Keratinocyte (primary cell): Measurements from ENCODE around the gene ERVK3-1. TPM values are rescaled to one million over a fixed set of nuclear protein-coding genes. Genes with fewer than 3 reads are reported as not detected.

ENCODE experiments used
- DNase-seq: peaks from one replicate; pipeline ENCODE4 v3.0.0-alpha.2; 2011; ENCODE audit warnings: low read depth, missing footprints, low spot score
- FAIRE-seq: peaks from 2 replicates; lab custom pipeline; 2011; peaks lifted over from hg19 to GRCh38; lab: Jason Lieb, UNC
- H2AFZ ChIP-seq: 2 replicates; pipeline ENCODE4 v1.6.0; 2012; ENCODE audit warnings: low read length, control low read depth, inconsistent platforms; ENCODE audit not compliant: control insufficient read depth
- H3K27ac ChIP-seq: 2 replicates; pipeline ENCODE4 v1.5.1; 2011; ENCODE audit warnings: low read length; ENCODE audit not compliant: control insufficient read depth, insufficient read depth
- H3K27me3 ChIP-seq: 3 replicates; pipeline ENCODE4 v1.6.0; 2011; ENCODE audit warnings: low read length; ENCODE audit not compliant: control insufficient read depth, insufficient read depth; ENCODE audit errors: extremely low read depth
- H3K36me3 ChIP-seq, 2 experiments: 2 replicates in 1 of 2; 3 replicates in 1 of 2; pipeline ENCODE4 v1.5.1; 2011; ENCODE audit warnings: low read length in 2 of 2, mild to moderate bottlenecking in 1 of 2; ENCODE audit not compliant: control insufficient read depth in 2 of 2, insufficient read depth in 2 of 2; ENCODE audit errors: extremely low read depth in 1 of 2
- H3K4me1 ChIP-seq: 3 replicates; pipeline ENCODE4 v1.5.1; 2011; ENCODE audit warnings: low read length; ENCODE audit not compliant: control insufficient read depth, insufficient read depth; ENCODE audit errors: extremely low read depth
- H3K4me2 ChIP-seq: 3 replicates; pipeline ENCODE4 v1.6.0; 2011; ENCODE audit warnings: low read depth, low read length; ENCODE audit not compliant: control insufficient read depth, insufficient read depth; ENCODE audit errors: extremely low read depth
- H3K4me3 ChIP-seq, 3 experiments: fragments of 200-600 bp in 1 of 3; sonication (generic) in 1 of 3; 2 replicates in 2 of 3; 3 replicates in 1 of 3; pipeline ENCODE4 v1.5.1; 2011 to 2016; ENCODE audit warnings: low read length in 3 of 3, mild to moderate bottlenecking in 3 of 3, control low read depth in 2 of 3, inconsistent platforms in 1 of 3, low read depth in 1 of 3, mixed read lengths in 1 of 3, mixed run types in 1 of 3, moderate library complexity in 1 of 3; ENCODE audit not compliant: control insufficient read depth in 2 of 3, insufficient read depth in 2 of 3; ENCODE audit errors: extremely low read depth in 1 of 3
- H3K79me2 ChIP-seq: 2 replicates; pipeline ENCODE4 v1.6.0; 2012; ENCODE audit warnings: low read length; ENCODE audit not compliant: control insufficient read depth, insufficient read depth
- H3K9ac ChIP-seq: 3 replicates; pipeline ENCODE4 v1.6.0; 2011; ENCODE audit warnings: low read length; ENCODE audit not compliant: control insufficient read depth, insufficient read depth; ENCODE audit errors: extremely low read depth
- H3K9me1 ChIP-seq: 3 replicates; pipeline ENCODE4 v1.6.0; 2011; ENCODE audit warnings: low read length; ENCODE audit not compliant: control insufficient read depth, insufficient read depth; ENCODE audit errors: extremely low read depth
- H3K9me3 ChIP-seq: 2 replicates; pipeline ENCODE4 v1.5.1; 2012; ENCODE audit warnings: low read depth, low read length; ENCODE audit not compliant: control insufficient read depth
- H4K20me1 ChIP-seq: 3 replicates; pipeline ENCODE4 v1.6.0; 2011; ENCODE audit warnings: low read length; ENCODE audit not compliant: control insufficient read depth, insufficient read depth; ENCODE audit errors: extremely low read depth
- EZH2 ChIP-seq: IDR thresholded peaks from one replicate; pipeline ENCODE4 v1.6.1; 2012; ENCODE audit warnings: inconsistent platforms, mild to moderate bottlenecking, low read length, moderate library complexity
- dilution Hi-C: fragments of 300-500 bp; cut with MboI; formaldehyde crosslinking; loops from one replicate; pipeline ENCODE4 v1.7.0; 2020; ENCODE audit warnings: low sequenced_read_pairs; ENCODE audit not compliant: extremely low pct_ligation_motif_present
- polyA plus RNA-seq, 5 experiments: library from polyadenylated mRNA; depleted of rRNA in 3 of 5; stranded (reverse) in 3 of 5; stranded (forward) in 1 of 5; unstranded in 1 of 5; fragments of >200 nt; gene quantifications; 1 replicate in 1 of 5; 2 replicates in 3 of 5; 3 replicates in 1 of 5; pipeline versions ENCODE4 v1.2.1 to v1.2.3, GENCODE V29; 2011 to 2012; ENCODE audit warnings: missing spikeins in 2 of 5, low read depth in 1 of 5, low replicate concordance in 1 of 5
- TF ChIP-seq, protein P1 (sequence below), 3 experiments: IDR thresholded peaks in 1 of 3; conservative IDR thresholded peaks in 1 of 3; optimal IDR thresholded peaks in 1 of 3; 2 replicates in 2 of 3; 3 replicates in 1 of 3; pipeline versions ENCODE3 to v1.5.1; 2011; ENCODE audit warnings: low read length in 3 of 3, mild to moderate bottlenecking in 3 of 3, moderate library complexity in 2 of 3, control low read depth in 1 of 3, inconsistent platforms in 1 of 3; ENCODE audit not compliant: insufficient read depth in 2 of 3; ENCODE audit errors: extremely low read depth in 1 of 3

Gene ERVK3-1
- polyA plus RNA-seq, 1 donor (not counting 4 experiments of a cell fraction or from before 2014, with no cell fraction given) = 48.6 TPM

DNA sequence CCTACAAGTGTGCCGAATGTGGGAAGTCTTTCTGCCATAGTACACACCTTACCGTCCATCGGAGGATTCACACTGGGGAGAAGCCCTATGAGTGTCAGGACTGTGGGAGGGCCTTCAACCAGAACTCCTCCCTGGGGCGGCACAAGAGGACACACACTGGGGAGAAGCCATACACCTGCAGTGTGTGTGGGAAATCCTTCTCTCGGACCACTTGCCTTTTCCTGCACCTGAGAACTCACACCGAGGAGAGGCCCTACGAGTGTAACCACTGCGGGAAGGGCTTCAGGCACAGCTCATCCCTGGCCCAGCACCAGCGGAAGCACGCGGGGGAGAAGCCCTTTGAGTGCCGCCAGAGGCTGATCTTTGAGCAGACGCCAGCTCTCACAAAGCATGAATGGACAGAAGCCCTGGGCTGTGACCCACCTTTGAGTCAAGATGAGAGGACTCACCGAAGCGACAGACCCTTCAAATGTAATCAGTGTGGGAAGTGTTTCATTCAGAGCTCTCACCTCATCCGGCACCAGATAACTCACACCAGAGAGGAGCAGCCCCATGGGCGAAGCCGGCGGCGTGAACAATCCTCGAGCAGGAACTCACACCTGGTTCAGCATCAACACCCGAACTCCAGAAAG is 10.3 kb upstream of the ERVK3-1 start:
- H3K36me3 ChIP-seq = peaks cover 17 to 36% of the 10 kb centered on the region in 2 experiments
- no peak for FAIRE-seq
- dilution Hi-C loops = no loop called here

DNA sequence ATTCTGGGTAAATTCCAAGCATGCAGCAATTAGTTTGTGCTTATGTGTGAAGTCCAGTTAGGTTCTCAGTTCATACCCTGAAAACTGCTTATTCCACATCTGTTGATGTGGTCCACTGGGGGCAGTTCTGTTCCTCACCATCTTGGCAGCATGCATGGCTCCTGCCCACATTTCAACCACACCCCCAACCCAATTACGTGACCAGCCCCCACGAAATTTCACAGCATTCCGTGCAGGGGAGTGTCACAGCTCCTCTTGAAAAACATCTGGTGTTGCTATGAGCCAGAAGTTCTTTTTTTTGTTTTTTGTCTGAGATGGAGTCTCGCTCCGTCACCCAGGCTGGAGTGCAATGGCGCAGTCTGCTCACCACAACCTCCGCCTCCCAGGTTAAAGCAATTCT is 9.1 kb upstream of the ERVK3-1 start:
- Histone ChIP-seq H3K9ac (no peak overlapping the region), H3K9me1 (no peaks in the 10 kb centered on the region), H3K4me3 (no peak overlapping the region), H3K4me2 (no peak overlapping the region), H4K20me1 (no peaks in the 10 kb centered on the region), H3K27me3 (no peaks in the 10 kb centered on the region), H3K79me2 (peaks cover 7% of the 10 kb centered on the region), H3K27ac (no peak overlapping the region), H2AFZ (no peak overlapping the region), H3K36me3 (peaks cover 24 to 32% of the 10 kb centered on the region in 2 experiments), H3K9me3 (peaks cover 13% of the 10 kb centered on the region), H3K4me1 (no peaks in the 10 kb centered on the region)
- DNase-seq = no peak
- dilution Hi-C loops = no loop called here
- TF ChIP-seq EZH2 = no peak
- TF ChIP-seq, protein P1, sequence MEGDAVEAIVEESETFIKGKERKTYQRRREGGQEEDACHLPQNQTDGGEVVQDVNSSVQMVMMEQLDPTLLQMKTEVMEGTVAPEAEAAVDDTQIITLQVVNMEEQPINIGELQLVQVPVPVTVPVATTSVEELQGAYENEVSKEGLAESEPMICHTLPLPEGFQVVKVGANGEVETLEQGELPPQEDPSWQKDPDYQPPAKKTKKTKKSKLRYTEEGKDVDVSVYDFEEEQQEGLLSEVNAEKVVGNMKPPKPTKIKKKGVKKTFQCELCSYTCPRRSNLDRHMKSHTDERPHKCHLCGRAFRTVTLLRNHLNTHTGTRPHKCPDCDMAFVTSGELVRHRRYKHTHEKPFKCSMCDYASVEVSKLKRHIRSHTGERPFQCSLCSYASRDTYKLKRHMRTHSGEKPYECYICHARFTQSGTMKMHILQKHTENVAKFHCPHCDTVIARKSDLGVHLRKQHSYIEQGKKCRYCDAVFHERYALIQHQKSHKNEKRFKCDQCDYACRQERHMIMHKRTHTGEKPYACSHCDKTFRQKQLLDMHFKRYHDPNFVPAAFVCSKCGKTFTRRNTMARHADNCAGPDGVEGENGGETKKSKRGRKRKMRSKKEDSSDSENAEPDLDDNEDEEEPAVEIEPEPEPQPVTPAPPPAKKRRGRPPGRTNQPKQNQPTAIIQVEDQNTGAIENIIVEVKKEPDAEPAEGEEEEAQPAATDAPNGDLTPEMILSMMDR (optimal IDR thresholded peaks at IDR 0.05 in 1 of 3, IDR thresholded peaks at IDR 0.05 in 1 of 3, conservative IDR thresholded peaks at IDR 0.05 in 1 of 3; ENCODE audit: extremely low read depth in 1 of 3, insufficient read depth in 2 of 3, low read length in 3 of 3) = no peak
- FAIRE-seq = no peak

More for the DNA sequence above, 10.3 kb upstream of the ERVK3-1 start:
- H3K4me1 ChIP-seq = no peaks in the 10 kb centered on the region
- H2AFZ ChIP-seq = no peak overlapping the region
- H3K4me2 ChIP-seq = no peak overlapping the region
- TF ChIP-seq, protein P1 (optimal IDR thresholded peaks at IDR 0.05 in 1 of 3, IDR thresholded peaks at IDR 0.05 in 1 of 3, conservative IDR thresholded peaks at IDR 0.05 in 1 of 3; ENCODE audit: extremely low read depth in 1 of 3, insufficient read depth in 2 of 3, low read length in 3 of 3) = no peak
- no peak for TF ChIP-seq EZH2
- peaks cover 2% of the 10 kb centered on the region for H3K79me2 ChIP-seq
- H3K9me3 ChIP-seq = peaks cover 13% of the 10 kb centered on the region
- H3K27ac ChIP-seq = no peak overlapping the region
- no peak overlapping the region for H3K9ac ChIP-seq
- no peaks in the 10 kb centered on the region for H3K27me3 ChIP-seq
- no peaks in the 10 kb centered on the region for H3K9me1 ChIP-seq
- no peak for DNase-seq
- no peaks in the 10 kb centered on the region for H4K20me1 ChIP-seq
- H3K4me3 ChIP-seq = no peak overlapping the region
